K562 (cell line): ENCODE measurements around the gene METTL18. TPM values are rescaled to one million over a fixed set of nuclear protein-coding genes. Genes with fewer than 3 reads are reported as not detected.

Experiments
- ATAC-seq: fragments of 200-7000 bp; cut with Tn5 transposase; 3 replicates; pipeline ENCODE4 v1.9.1; 2020; ENCODE audit warnings: moderate library complexity
- BruUV-seq: library from RNA; stranded (reverse); fragments of 400-500 nt; replicated peaks from 2 replicates; lab custom pipeline; 2021; lab: Mats Ljungman, UMichigan
- CTCF ChIA-PET: fragments of 300-600 bp; formaldehyde crosslinking; extraction: SDS; loops from one replicate; lab custom pipeline; 2021; ENCODE audit warnings: low intra/inter-chr PET ratio; lab: Yijun Ruan, JAX
- POLR2A ChIA-PET: fragments of 300-600, 350-650 bp; sonication (Branson Sonifier 250); formaldehyde crosslinking; extraction: SDS; loops from one replicate; lab custom pipeline; 2021; ENCODE audit warnings: antibody characterized with exemption, inconsistent platforms; lab: Yijun Ruan, JAX
- DNase-seq, 4 experiments: peaks; one replicate each; pipeline versions ENCODE4 v3.0.0 to v3.0.0-alpha.2; 2011 to 2018; ENCODE audit warnings: low spot score in 3 of 4, mixed read lengths in 3 of 4; ENCODE audit errors: extremely low read depth in 1 of 4
- FAIRE-seq: peaks from 2 replicates; lab custom pipeline; 2011; peaks lifted over from hg19 to GRCh38; lab: Jason Lieb, UNC
- H2AFZ ChIP-seq: 2 replicates; pipeline ENCODE4 v1.6.0; 2011; ENCODE audit warnings: low read depth, low read length, control low read depth, inconsistent platforms
- H3K27ac ChIP-seq: fragments of 200-600 bp; 3 replicates; pipeline ENCODE4 v1.8.0; 2011; ENCODE audit warnings: low read depth, mild to moderate bottlenecking, control low read depth, inconsistent platforms, low read length, moderate library complexity, mixed read lengths; ENCODE audit errors: extremely low read depth
- H3K27me3 ChIP-seq, 2 experiments: fragments of 300-600 bp in 1 of 2; 2 replicates in 1 of 2; 3 replicates in 1 of 2; pipeline versions ENCODE4 v1.6.0 to v1.8.0; 2011; ENCODE audit warnings: inconsistent platforms in 2 of 2, low read length in 2 of 2, mild to moderate bottlenecking in 1 of 2, mixed read lengths in 1 of 2, moderate library complexity in 1 of 2; ENCODE audit not compliant: control insufficient read depth in 2 of 2, insufficient read depth in 2 of 2
- H3K36me3 ChIP-seq: fragments of 300-600 bp; 3 replicates; pipeline ENCODE4 v1.8.0; 2011; ENCODE audit warnings: mild to moderate bottlenecking, low read length, inconsistent platforms; ENCODE audit not compliant: control insufficient read depth, insufficient read depth
- H3K4me1 ChIP-seq, 2 experiments: fragments of 200-600 bp in 1 of 2; replicated peaks in 1 of 2; 2 replicates in 1 of 2; 3 replicates in 1 of 2; pipeline versions ENCODE4 v1.5.1 to v1.8.0; 2011; ENCODE audit warnings: inconsistent platforms in 2 of 2, low read length in 2 of 2, mild to moderate bottlenecking in 1 of 2, mixed read lengths in 1 of 2, moderate library complexity in 1 of 2; ENCODE audit not compliant: control insufficient read depth in 2 of 2, insufficient read depth in 2 of 2
- H3K4me2 ChIP-seq: 2 replicates; pipeline ENCODE4 v1.6.1; 2011; ENCODE audit warnings: low read length, control low read depth, inconsistent platforms, mixed read lengths; ENCODE audit not compliant: insufficient read depth
- H3K4me3 ChIP-seq: fragments of 200-600 bp; sonication (generic), shearing (Covaris generic); 2 replicates; pipeline ENCODE4 v1.5.1; 2016; ENCODE audit warnings: control low read depth, inconsistent platforms
- H3K79me2 ChIP-seq: fragments of 200-600 bp; 3 replicates; pipeline ENCODE4 v1.8.0; 2011; ENCODE audit warnings: low read length, inconsistent platforms; ENCODE audit not compliant: control insufficient read depth, insufficient read depth
- H3K9ac ChIP-seq, 2 experiments: 2 replicates each; pipeline versions ENCODE4 v1.6.0 to v1.6.1; 2011; ENCODE audit warnings: low read depth in 2 of 2, low read length in 2 of 2, control low read depth in 1 of 2, inconsistent platforms in 1 of 2, mild to moderate bottlenecking in 1 of 2, mixed read lengths in 1 of 2; ENCODE audit not compliant: insufficient read depth in 1 of 2
- H3K9me1 ChIP-seq: one replicate; pipeline ENCODE4 v1.6.0; 2011; ENCODE audit warnings: inconsistent platforms, mild to moderate bottlenecking, low read length, moderate library complexity; ENCODE audit not compliant: control insufficient read depth, insufficient read depth
- H3K9me3 ChIP-seq: replicated peaks from 2 replicates; pipeline ENCODE4 v1.5.1; 2011; ENCODE audit warnings: low read depth, low read length, inconsistent platforms; ENCODE audit not compliant: control insufficient read depth, insufficient read depth
- H4K20me1 ChIP-seq: replicated peaks from 2 replicates; pipeline ENCODE4 v1.6.1; 2011; ENCODE audit warnings: low read length, inconsistent platforms, mixed read lengths; ENCODE audit not compliant: control insufficient read depth, insufficient read depth
- CTCF ChIP-seq, 3 experiments: IDR thresholded peaks in 2 of 3; conservative IDR thresholded peaks in 1 of 3; 2 replicates each; pipeline ENCODE4 v1.5.1; 2011 to 2012; ENCODE audit warnings: low read length in 3 of 3, mild to moderate bottlenecking in 3 of 3, control low read depth in 2 of 3, improper control_type of control experiment in 1 of 3, inconsistent platforms in 1 of 3, low read depth in 1 of 3, mixed read lengths in 1 of 3, moderate library complexity in 1 of 3; ENCODE audit not compliant: insufficient read depth in 2 of 3
- GATA2 ChIP-seq: sonication (generic); formaldehyde crosslinking; IDR thresholded peaks from 2 replicates; pipeline ENCODE4 v1.4.0; 2020; ENCODE audit warnings: mild to moderate bottlenecking, missing genetic modification reagents
- IRF1 ChIP-seq: sonication (generic); formaldehyde crosslinking; IDR thresholded peaks from 2 replicates; pipeline ENCODE4 v1.8.0; 2022; ENCODE audit warnings: missing genetic modification reagents, mild to moderate bottlenecking, borderline replicate concordance
- RAD21 ChIP-seq, 2 experiments: fragments of 250-450 bp in 1 of 2; fragments of 450-650 bp in 1 of 2; sonication (Bioruptor Pico) in 1 of 2; formaldehyde crosslinking in 1 of 2; IDR thresholded peaks in 1 of 2; conservative IDR thresholded peaks in 1 of 2; 2 replicates each; pipeline versions ENCODE4 v1.4.0 to v1.8.0; 2020 to 2022; ENCODE audit warnings: mild to moderate bottlenecking in 2 of 2, moderate library complexity in 1 of 2
- REST ChIP-seq, 2 experiments: fragments of 450-650 bp; formaldehyde crosslinking in 1 of 2; IDR thresholded peaks; 2 replicates each; pipeline versions ENCODE4 v1.4.0 to v1.6.1; 2014 to 2020; ENCODE audit warnings: mild to moderate bottlenecking in 2 of 2, borderline replicate concordance in 1 of 2, low read depth in 1 of 2
- SMC3 ChIP-seq: conservative IDR thresholded peaks from 2 replicates; pipeline ENCODE4 v1.6.1; 2011; ENCODE audit warnings: low read depth, low read length, improper control_type of control experiment; ENCODE audit not compliant: insufficient read depth
- XRCC5 ChIP-seq: fragments of 200-400 bp; formaldehyde crosslinking; IDR thresholded peaks from 2 replicates; pipeline ENCODE4 v1.6.1; 2017; ENCODE audit warnings: low read depth, mild to moderate bottlenecking, low read length
- WGBS: fragments of 100-300 bp; shearing (Covaris generic); methylation state at CpG from one replicate; pipeline ENCODE4 v1.1.6; 2016; ENCODE audit warnings: low coverage, mixed read lengths; ENCODE audit not compliant: insufficient coverage; ENCODE audit errors: missing lambda C conversion rate; 5-methylcytosine and 5-hydroxymethylcytosine counted together
- in situ Hi-C: fragments of 300-500 bp; cut with MboI; formaldehyde crosslinking; loops from 4 replicates; pipeline ENCODE4 v1.15.0; 2018; ENCODE audit warnings: inconsistent platforms, mixed read lengths
- intact Hi-C: fragments of 100-400 bp; cut with micrococcal nuclease; formaldehyde crosslinking; loops from 2 replicates; pipeline ENCODE4 v1.14.2; 2022
- polyA plus RNA-seq, 8 experiments: library from polyadenylated mRNA; depleted of rRNA in 4 of 8; stranded (reverse) in 5 of 8; unstranded in 3 of 8; fragments of >200 nt; fragmentation: Nextera tagmentation in 2 of 8; fragmentation: Illumina TruSeq in 1 of 8; extraction: Ambion mirVana in 2 of 8; extraction: Trizol in 1 of 8; gene quantifications; 2 replicates each; pipeline versions ENCODE4 v1.2.1 to v1.2.3, GENCODE V29; 2011 to 2014; ENCODE audit warnings: inconsistent platforms in 1 of 8, missing spikeins in 1 of 8
- total RNA-seq, 7 experiments: library from RNA; depleted of rRNA in 6 of 7; stranded (reverse); fragments of >200 nt in 6 of 7; fragmentation: Illumina TruSeq in 2 of 7; extraction: Trizol in 2 of 7; gene quantifications; 2 replicates each; pipeline versions ENCODE4 v1.2.1 to v1.2.3, GENCODE V29; 2011 to 2021; ENCODE audit warnings: low replicate concordance in 1 of 7

Gene METTL18
- total and polyA plus RNA-seq, 9 of the 15 experiments (the other 6 are each of a cell fraction or from before 2014, with no cell fraction given) = 9.5 to 40.2 (median 14.7) TPM

DNA sequence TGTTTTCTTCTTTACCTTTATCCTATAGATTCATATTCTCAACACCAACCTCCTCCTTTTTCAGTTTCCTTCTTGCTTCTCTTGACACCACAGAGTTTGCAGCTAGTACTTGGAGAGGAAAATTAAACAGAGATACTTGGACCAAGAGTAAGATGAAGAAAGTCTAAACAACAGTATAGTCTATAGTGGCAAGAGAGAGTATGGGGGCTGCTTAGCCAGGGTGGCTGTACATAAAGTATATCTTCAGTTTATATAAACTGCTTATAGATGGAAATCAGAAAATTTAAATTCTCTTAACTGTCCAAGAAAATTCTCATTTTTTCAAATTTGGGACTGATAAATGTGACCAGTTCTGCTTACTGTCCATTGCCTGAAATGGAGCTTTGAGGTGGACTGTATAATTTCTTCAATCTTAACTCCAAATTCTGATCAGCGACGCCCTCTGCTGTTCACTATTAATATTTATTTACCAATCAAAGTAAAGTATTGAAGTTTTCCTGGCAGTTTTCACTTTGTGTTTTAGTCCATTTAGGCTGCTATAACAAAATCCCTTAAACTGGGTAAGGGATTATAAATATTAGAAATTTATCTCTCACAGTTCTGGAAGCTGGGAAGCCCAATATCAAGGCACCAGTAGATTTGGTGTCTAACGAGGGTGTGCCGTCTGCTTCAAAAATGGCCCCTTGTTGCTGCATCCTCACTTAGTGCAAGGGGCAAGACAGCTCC is 14.8 kb upstream of the METTL18 start:
- H3K4me1 ChIP-seq = no peaks in the 10 kb centered on the region
- no peaks in the 10 kb centered on the region for H3K9me3 ChIP-seq
- H3K4me3 ChIP-seq = no peak overlapping the region
- CTCF ChIA-PET = interaction anchor here (0.6 to 1.6 kb wide), 5 partner anchors 111 to 1206 kb away, joined by 3 to 10 read pairs (median 4); no protein-coding TSS in a partner anchor
- no peaks in the 10 kb centered on the region for H4K20me1 ChIP-seq
- POLR2A ChIA-PET = interaction anchor here (0.9 kb wide), 1 partner anchor 223 kb away, joined by 3 read pairs; the partner anchor contains the start of gene F5
- 52% methylated on average over 4 of the region's 4 CpGs for WGBS
- BruUV-seq = no TSS peak
- FAIRE-seq = no peak
- H3K27ac ChIP-seq = no peak overlapping the region
- peak; percentile 17 to 52 (median 43) for DNase-seq
- H3K79me2 ChIP-seq = no peaks in the 10 kb centered on the region
- H3K27me3 ChIP-seq = no peaks in the 10 kb centered on the region
- no peak overlapping the region for H3K9ac ChIP-seq
- peak; percentile 79 for ATAC-seq
- no peaks in the 10 kb centered on the region for H3K9me1 ChIP-seq
- intact Hi-C loops (loop anchor here (1.0 to 10.0 kb wide), 5 partner anchors 97 to 345 kb away; partner anchors contain the start of gene F5), in situ Hi-C loops (loop anchor here (10.0 kb wide), 1 partner anchor 255 kb away; no protein-coding TSS in a partner anchor)
- peaks cover 77% of the 10 kb centered on the region for H3K36me3 ChIP-seq
- no peak overlapping the region for H3K4me2 ChIP-seq
- H2AFZ ChIP-seq = no peak overlapping the region
- TF ChIP-seq RAD21 (CRISPR knock-in tag; conservative IDR thresholded peaks at IDR 0.05 in 1 of 2, IDR thresholded peaks at IDR 0.05 in 1 of 2) (peak; percentile 62 to 67), XRCC5 (no peak), REST (IDR thresholded peaks at IDR 0.05; ENCODE audit: borderline replicate concordance) (peak; percentile 39; the same call in 1 of the 2 replicates), REST (CRISPR knock-in tag; IDR thresholded peaks at IDR 0.05; ENCODE audit: low read depth) (no peak), GATA2 (no peak), SMC3 (0 out of 2 replicates have a peak, but pooled peaks have one; percentile 21), IRF1 (CRISPR knock-in tag) (no peak), CTCF (IDR thresholded peaks at IDR 0.05 in 2 of 3, conservative IDR thresholded peaks at IDR 0.05 in 1 of 3; ENCODE audit: insufficient read depth in 2 of 3, low read depth in 1 of 3, low read length in 3 of 3) (peak; percentile 29 to 72 (median 45); a peak in 4 of 6 replicates)
